ENCODE measurements around the gene CXCL16. TPM values are rescaled to one million over a fixed set of nuclear protein-coding genes. Genes with fewer than 3 reads are reported as not detected.
"Not testable (repeated sequence)": the region's sequence is repeated elsewhere in the genome, so short reads cannot be mapped to it uniquely, and the experiment has no call there.

The CXCL16 gene
- total RNA-seq, 2 donors from 2014 or later: 3.6 to 27.5 TPM

DNA sequence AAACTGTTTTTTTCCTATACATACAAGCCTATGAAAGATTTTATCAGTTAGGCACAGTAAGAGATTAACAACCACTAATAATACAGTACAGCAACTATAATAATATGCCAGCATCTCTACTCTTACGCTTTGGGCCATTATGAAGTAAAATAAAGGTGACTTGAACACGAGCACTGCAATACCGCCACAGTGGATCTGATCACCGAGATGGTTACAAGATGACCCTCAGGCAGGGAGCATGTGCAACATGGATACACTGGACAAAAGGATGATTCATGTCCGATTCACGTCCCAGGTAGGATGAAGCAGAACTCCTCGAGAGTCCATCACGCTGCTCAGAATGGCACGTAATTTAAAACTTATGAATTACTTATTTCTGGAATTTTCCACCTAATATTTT is 46.3 kb downstream of the CXCL16 start:
- DNase-seq (no peak), ATAC-seq (no peak)
- WGBS, 2 donors: 85 to 86% methylated on average over 9 of the region's 9 CpGs
- Histone ChIP-seq H3K4me3 (no peak overlapping the region), H3K27me3 (no peaks in the 10 kb centered on the region), H3K36me3 (replicated peaks in 1 of 2; ENCODE audit: insufficient read depth in 1 of 2, low read depth in 2 of 2) (peaks cover 0 to 3% of the 10 kb centered on the region in 2 donors), H3K4me1 (no peaks in the 10 kb centered on the region), H3K9me3 (no peaks in the 10 kb centered on the region), H3K27ac (no peak overlapping the region)
- TF ChIP-seq CTCF (IDR thresholded peaks at IDR 0.05) (no peak), POLR2A (IDR thresholded peaks at IDR 0.05) (no peak)
- intact Hi-C loops (cut with DNase I): no loop called here

- Histone ChIP-seq H3K9me3 (no peaks in the 10 kb centered on the region), H3K4me3 (no peak overlapping the region), H3K27ac (no peak overlapping the region), H3K4me1 (no peaks in the 10 kb centered on the region), H3K36me3 (replicated peaks in 1 of 2; ENCODE audit: insufficient read depth in 1 of 2, low read depth in 2 of 2) (peaks cover 0 to 3% of the 10 kb centered on the region in 2 donors), H3K27me3 (no peaks in the 10 kb centered on the region)
- no peak for DNase-seq
- 78 to 80% methylated on average over 8 of the region's 8 CpGs for WGBS, 2 donors
- TF ChIP-seq POLR2A (IDR thresholded peaks at IDR 0.05) (no peak), CTCF (IDR thresholded peaks at IDR 0.05) (no peak)
- intact Hi-C loops (cut with DNase I): no loop called here
- no peak for ATAC-seq
Observed at GRCh38 chr17:4691686-4692085, 48.0 kb downstream of the CXCL16 start.

DNA sequence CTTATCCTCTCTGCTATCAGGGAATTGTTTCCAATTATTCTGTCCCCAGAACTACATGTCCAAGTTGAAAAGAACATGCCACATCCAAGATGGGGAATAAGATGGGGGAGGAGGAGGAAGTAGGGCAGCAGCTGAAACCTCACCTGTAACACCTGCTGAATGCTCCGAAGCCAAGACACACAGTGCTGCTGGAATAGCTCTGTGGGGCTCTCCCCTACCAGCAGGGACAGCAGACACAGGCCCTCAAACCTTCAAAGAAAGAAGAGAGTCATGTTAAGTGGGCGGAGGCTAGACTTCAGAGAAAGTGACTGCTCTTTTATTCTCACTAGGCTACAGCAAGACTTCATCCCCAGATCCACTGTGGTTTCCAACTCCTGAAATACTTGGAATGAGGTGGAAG is 49.0 kb downstream of the CXCL16 start:
- WGBS, 2 donors: 73 to 79% methylated on average over 2 of the region's 2 CpGs
- Histone ChIP-seq H3K27ac (no peak overlapping the region), H3K4me1 (no peaks in the 10 kb centered on the region), H3K27me3 (no peaks in the 10 kb centered on the region), H3K4me3 (no peak overlapping the region), H3K9me3 (no peaks in the 10 kb centered on the region), H3K36me3 (replicated peaks in 1 of 2; ENCODE audit: insufficient read depth in 1 of 2, low read depth in 2 of 2) (peaks cover 0 to 3% of the 10 kb centered on the region in 2 donors)
- no peak for ATAC-seq
- TF ChIP-seq POLR2A (IDR thresholded peaks at IDR 0.05): no peak
- no peak for TF ChIP-seq CTCF (IDR thresholded peaks at IDR 0.05)
- no peak for DNase-seq
- intact Hi-C loops (cut with DNase I): no loop called here

DNA sequence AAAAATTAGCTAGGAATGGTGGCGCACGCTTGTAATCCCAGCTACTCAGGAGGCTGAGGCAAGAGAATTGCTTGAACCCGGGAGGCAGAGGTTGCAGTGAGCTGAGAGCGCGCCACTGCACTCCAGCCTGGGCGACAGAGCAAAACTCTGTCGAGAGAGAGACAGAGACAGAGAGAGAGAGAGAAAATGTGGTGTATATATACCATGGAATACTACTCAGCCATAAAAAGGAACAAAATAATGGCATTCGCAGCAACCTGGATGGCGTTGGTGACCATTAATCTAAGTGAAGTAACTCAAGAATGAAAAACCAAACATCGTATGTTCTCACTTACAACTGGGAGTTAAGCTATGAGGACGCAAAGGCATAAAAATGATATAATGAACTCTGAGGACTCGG is 49.9 kb downstream of the CXCL16 start:
- H3K4me1 ChIP-seq; intact Hi-C loops (cut with DNase I); H3K27me3 ChIP-seq; DNase-seq; H3K9me3 ChIP-seq; ATAC-seq; H3K36me3 ChIP-seq (replicated peaks in 1 of 2; ENCODE audit: insufficient read depth in 1 of 2, low read depth in 2 of 2); H3K4me3 ChIP-seq; H3K27ac ChIP-seq: not testable (repeated sequence)
- 87 to 89% methylated on average over 12 of the region's 12 CpGs for WGBS, 2 donors

DNA sequence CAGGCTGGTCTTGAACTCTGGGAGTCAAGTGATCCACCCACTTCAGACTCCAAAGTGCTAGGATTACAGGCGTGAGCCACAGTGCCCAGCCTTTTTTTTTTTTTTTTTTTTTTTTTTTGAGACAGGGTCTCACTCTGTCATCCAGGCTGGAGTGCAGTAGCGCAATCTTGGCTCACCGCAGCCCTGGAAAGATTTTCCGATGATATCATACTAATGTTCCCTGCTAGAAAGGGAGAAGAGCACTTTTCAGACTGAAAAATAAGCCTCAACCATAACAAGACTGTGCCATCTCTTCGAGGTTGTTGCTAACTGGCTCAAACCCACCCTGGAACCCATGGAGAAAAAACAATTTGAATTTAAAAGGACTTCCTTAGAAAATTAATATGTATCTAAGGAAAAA is 56.0 kb downstream of the CXCL16 start:
- ATAC-seq; DNase-seq; H3K27ac ChIP-seq; intact Hi-C loops (cut with DNase I); H3K4me3 ChIP-seq; H3K9me3 ChIP-seq; H3K27me3 ChIP-seq; H3K4me1 ChIP-seq: not testable (repeated sequence)
- WGBS, 2 donors: 85 to 91% methylated on average over 4 to 5 of the region's 5 CpGs
- peaks cover 0 to 16% of the 10 kb centered on the region in 2 donors for H3K36me3 ChIP-seq (replicated peaks in 1 of 2; ENCODE audit: insufficient read depth in 1 of 2, low read depth in 2 of 2)

Other genes with a start within 250 kb of the CXCL16 start
- gene SPNS2, start 241.0 kb downstream of the CXCL16 start, total RNA-seq: 10 to 100 TPM; 19.2 to 58.0 TPM
- 100 to 1,000 TPM in 1 of 2 donors, 10 to 100 TPM in 1; 37.9 to 105 TPM for gene MYBBP1A, start 184.5 kb downstream of the CXCL16 start, total RNA-seq
- 10 to 100 TPM; 29.3 to 85.7 TPM for gene GGT6, start 179.4 kb downstream of the CXCL16 start, total RNA-seq
- gene SMTNL2, start 155.4 kb downstream of the CXCL16 start, total RNA-seq: under 1 TPM; 0.33 to 0.78 TPM
- gene ALOX15, start 98.2 kb downstream of the CXCL16 start, total RNA-seq: not detected
- 10 to 100 TPM; 18.9 to 39.9 TPM for gene PELP1, start 35.8 kb downstream of the CXCL16 start, total RNA-seq
- gene ARRB2, start 29.3 kb downstream of the CXCL16 start, total RNA-seq: 10 to 100 TPM; 12.5 to 13.2 TPM
- 10 to 100 TPM; 20.8 to 23.3 TPM for gene MED11, start 8.5 kb downstream of the CXCL16 start, total RNA-seq
- 1 to 10 TPM in 1 of 2 donors, under 1 TPM in 1; 0.52 to 2.3 TPM for gene ZMYND15, start 95 bp downstream of the CXCL16 start, total RNA-seq
- 1 to 10 TPM; 1.8 to 2.0 TPM for gene TM4SF5, start 32.0 kb upstream of the CXCL16 start, total RNA-seq
- not detected for gene VMO1, start 46.4 kb upstream of the CXCL16 start, total RNA-seq
- not detected for gene GLTPD2, start 49.0 kb upstream of the CXCL16 start, total RNA-seq
- gene PSMB6, start 56.2 kb upstream of the CXCL16 start, total RNA-seq: 10 to 100 TPM; 41.5 to 89.0 TPM
- gene PLD2, start 67.2 kb upstream of the CXCL16 start, total RNA-seq: 10 to 100 TPM; 25.7 to 41.5 TPM
- gene MINK1, start 93.4 kb upstream of the CXCL16 start, total RNA-seq: 10 to 100 TPM; 32.7 to 66.6 TPM
- gene C17orf107, start 159.6 kb upstream of the CXCL16 start, total RNA-seq: 10 to 100 TPM in 1 of 2 donors, 1 to 10 TPM in 1; 5.2 to 11.9 TPM
- gene CHRNE, start 163.2 kb upstream of the CXCL16 start, total RNA-seq: 1 to 10 TPM in 1 of 2 donors, under 1 TPM in 1; 0.33 to 1.8 TPM
- not detected for gene GP1BA, start 192.3 kb upstream of the CXCL16 start, total RNA-seq
- gene SLC25A11, start 200.1 kb upstream of the CXCL16 start, total RNA-seq: 10 to 100 TPM; 23.7 to 33.2 TPM
- gene RNF167, start 200.3 kb upstream of the CXCL16 start, total RNA-seq: 10 to 100 TPM; 23.1 to 37.6 TPM
- gene PFN1, start 208.6 kb upstream of the CXCL16 start, total RNA-seq: 100 to 1,000 TPM; 164 to 180 TPM
- 1 to 10 TPM; 3.3 to 3.6 TPM for gene ENO3, start 211.2 kb upstream of the CXCL16 start, total RNA-seq
- gene SPAG7, start 227.9 kb upstream of the CXCL16 start, total RNA-seq: 10 to 100 TPM; 26.2 to 29.0 TPM
- 10 to 100 TPM; 17.1 to 48.8 TPM for gene CAMTA2, start 247.7 kb upstream of the CXCL16 start, total RNA-seq